Inferior parietal cortex (tissue), 1 donor: ENCODE measurements around the gene PARG.
"Not testable (repeated sequence)": the region's sequence is repeated elsewhere in the genome, so short reads cannot be mapped to it uniquely, and the experiment has no call there.

Experiments used
- DNase-seq: peaks from one replicate; pipeline ENCODE4 v3.0.0-alpha.2; 2016; ENCODE audit errors: extremely low spot score

The PARG gene

DNA sequence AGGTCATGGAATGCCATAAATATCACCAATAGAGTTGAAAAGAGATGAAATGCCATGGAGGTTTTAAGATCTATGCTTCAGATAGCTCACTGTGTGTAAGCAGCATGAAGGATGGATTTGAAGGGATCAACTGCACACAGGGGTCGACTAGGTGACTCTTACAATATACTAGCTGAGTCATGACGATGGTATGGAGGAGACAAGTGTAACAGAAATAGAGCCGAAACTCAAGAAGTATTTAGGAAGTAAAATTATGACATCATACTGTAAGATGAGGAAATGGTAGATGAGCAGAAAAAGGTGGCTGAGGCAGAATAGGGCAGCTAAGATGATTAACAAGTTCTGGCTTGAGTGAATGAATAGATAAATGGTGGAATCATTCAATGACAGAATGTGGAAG, 38.0 kb downstream of the PARG start:
- DNase-seq = not testable (repeated sequence)

DNA sequence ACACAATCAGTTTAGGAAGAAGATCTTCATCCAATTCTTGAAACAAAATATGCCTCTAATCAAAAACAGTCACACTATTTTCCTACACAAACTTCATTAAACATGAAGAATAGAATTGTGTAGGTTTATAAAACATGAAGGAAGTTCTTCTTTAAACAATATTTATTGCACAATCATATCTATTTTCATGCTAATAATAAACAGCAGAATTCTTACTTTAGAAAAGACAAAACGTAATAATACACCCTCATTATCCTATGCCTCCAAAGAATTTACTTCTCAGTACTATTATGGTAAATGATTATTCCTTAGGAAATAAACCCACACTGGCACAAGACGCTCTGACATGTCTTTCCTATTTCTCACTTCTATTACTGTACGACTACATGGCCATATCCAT, 41.4 kb downstream of the PARG start:
- DNase-seq = not testable (repeated sequence)

GRCh38 chr10:49899999-49900398, 41.8 kb downstream of the PARG start:
- not testable (repeated sequence) for DNase-seq

DNA sequence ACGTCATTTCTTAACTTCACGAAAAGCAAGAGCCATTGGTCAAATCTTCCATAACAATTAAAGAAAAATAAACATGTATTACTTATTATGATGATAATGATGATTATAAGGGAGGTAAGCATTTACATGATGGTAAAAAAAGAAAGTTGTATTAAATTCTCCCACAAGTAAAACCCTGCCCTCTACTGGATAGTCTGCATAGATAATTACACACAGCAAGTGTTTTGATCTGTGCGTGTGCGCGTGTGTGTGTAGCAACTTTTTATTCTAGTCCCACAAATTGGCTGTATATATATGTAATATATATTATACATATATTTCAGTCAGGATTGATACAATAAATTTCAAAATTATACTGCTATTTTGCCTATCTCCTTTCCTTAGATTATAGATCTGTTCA, 51.8 kb downstream of the PARG start:
- not testable (repeated sequence) for DNase-seq

- not testable (repeated sequence) for DNase-seq
These were observed 57.0 kb downstream of the PARG start for GRCh38 chr10:49884739-49885331.

DNA sequence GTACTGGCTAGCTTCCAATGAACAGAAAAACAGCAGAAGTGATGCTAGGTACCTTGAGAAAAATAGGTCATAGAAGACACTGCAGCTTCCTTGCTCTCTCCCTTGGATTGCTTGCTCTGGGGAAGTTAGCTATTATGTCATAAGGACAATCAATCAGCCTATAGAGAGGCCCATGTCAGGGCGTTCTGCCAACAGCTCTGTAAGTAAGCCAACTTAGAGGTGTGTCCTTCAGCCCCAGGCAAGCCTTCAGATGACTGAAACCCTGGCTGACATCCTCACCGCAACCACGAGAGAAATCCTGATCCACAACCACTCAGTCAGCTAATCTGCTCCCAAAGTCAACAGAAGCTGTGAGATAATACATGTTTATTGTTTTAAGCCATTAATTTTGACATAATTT, 58.0 kb downstream of the PARG start:
- DNase-seq = not testable (repeated sequence)

GRCh38 chr10:49882327-49882726, 59.5 kb downstream of the PARG start:
- DNase-seq = not testable (repeated sequence)

DNA sequence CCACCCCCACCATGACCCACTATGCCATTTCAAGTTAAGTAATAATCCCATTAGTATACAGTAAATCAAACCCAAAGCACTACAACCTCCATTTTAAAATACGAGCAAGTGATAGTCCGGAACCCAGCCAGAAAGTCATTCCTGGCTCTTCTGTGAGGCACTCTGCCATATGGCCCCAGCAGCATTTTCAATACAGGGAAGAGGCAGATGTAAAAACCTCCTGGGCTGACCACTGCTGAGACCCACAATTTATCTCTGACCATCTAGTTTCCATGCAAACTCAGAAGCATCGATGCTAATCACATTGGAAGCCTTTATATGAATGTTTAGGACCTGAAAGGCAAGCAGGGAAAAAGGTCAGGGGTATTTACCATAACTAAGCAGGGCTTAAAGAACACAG, 69.1 kb downstream of the PARG start:
- DNase-seq = not testable (repeated sequence)

- DNase-seq = not testable (repeated sequence)
These were observed 70.4 kb downstream of the PARG start for GRCh38 chr10:49871462-49871861.

DNA sequence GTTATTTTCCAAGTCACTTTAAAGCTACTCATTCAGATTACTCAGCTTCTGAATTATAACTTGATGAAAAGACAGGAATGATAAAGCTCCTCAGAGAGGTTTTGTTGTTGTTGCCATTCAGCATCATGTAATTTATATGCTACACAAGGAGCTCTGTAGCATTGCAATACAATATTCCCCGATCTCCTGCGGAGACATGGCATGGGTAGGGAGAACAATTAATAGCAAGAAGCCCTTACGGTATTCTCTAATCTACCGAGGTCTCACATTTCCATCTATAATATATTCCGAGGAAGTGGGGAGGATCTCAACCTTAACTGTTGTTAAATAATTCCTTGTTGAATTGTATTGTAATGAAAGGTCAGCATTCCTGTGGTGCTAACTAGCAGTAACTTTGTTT, 81.9 kb downstream of the PARG start:
- DNase-seq = not testable (repeated sequence)

DNA sequence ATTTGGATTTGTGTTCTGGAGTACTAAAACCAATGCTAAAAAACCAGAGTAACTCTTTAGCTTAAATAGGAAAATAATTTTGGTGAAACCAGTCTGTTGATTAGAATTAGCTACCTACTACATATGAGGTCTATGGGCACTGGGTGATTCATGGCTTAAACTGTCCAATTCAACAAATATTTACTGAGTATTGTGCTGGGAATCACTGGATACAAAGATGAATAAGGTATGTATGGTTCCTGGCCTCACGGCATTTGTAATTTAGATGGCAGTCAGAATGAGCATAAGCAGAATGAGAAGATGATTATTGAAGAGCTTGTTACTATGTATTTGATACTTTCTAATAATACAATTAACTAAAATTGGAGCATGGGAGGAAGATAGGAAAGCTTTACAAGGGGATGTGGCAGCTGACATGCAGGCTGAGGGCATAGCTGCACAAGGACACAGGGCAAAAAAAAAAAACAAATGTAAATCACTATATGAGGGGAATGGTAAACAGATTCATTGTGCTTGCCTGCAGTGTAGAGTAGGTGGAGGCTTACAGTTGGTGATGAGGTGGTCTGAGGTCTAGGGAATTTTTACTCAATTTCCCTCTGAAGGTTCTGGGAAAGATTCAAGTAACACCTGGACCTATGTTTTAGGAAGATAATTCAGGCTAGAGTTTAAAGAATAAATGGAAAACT, 83.0 kb downstream of the PARG start:
- DNase-seq = not testable (repeated sequence)

DNA sequence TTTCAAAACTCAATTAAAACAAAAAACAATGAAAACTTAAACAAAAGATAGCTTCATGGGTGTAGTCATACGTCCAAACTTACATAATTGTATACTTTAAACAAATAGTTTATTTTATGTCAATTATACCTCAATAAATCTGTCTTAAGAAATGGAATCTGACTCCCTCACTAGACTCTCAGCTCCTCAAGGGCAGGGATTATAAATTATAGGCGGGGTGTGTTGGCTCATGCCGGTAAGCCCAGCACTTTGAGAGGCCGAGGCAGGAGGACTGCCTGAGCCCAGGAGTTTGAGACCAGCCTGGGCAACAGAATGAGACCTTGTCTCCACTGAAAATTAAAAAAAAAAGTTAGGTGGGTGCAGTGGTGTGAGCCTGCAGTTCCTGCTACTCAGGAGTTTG, 92.3 kb downstream of the PARG start:
- not testable (repeated sequence) for DNase-seq

DNA sequence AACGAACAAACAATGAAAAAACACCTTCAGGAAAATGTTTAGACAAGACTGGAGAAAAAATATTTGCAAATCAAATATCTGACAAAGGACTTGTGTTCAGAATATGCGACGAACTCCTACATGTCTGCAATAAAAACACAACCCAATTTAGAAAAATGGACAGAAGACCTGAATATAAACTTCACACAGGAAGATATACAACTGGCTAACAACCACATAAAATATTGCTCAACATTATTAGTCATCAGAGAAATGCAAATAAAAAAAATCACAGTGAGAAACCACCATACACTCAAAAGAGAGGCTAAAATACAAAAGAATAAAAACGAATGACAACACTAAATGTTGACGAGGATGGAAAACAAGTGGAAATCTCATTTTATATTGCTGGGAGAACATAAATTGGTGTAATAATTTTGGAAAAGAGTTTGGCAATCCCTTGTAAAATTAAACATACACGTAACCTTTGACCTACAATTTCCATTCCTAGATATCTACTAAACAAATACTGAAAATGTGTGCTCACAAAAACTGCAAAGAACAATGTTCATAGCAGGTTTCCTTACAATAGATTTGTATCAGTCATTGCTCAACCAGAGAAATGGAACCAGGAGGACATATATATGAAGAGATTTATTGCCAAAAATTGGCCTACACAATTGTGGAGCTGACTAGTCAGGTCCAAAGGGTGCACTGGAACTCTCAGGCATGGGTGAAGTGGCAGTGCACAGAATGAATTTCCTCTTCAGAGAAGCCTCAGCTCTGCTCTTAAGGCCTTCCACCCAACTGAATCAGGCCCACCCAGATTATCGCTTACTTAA, 96.8 kb downstream of the PARG start:
- DNase-seq = no peak

DNA sequence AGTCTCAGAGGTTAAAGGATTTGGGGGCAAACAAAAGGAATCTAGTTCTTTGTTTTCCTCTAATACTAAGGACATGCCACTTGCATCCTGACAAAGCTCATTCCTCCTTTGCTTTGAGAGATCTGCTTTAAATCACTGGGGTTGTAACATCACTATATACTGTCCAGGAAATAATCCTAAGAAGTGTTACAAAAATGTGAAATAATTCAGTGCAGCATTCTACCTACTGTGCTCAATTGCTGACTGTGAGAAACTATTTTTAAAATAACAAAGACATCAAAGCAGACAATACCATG, 99.5 kb downstream of the PARG start:
- DNase-seq = not testable (repeated sequence)

DNA sequence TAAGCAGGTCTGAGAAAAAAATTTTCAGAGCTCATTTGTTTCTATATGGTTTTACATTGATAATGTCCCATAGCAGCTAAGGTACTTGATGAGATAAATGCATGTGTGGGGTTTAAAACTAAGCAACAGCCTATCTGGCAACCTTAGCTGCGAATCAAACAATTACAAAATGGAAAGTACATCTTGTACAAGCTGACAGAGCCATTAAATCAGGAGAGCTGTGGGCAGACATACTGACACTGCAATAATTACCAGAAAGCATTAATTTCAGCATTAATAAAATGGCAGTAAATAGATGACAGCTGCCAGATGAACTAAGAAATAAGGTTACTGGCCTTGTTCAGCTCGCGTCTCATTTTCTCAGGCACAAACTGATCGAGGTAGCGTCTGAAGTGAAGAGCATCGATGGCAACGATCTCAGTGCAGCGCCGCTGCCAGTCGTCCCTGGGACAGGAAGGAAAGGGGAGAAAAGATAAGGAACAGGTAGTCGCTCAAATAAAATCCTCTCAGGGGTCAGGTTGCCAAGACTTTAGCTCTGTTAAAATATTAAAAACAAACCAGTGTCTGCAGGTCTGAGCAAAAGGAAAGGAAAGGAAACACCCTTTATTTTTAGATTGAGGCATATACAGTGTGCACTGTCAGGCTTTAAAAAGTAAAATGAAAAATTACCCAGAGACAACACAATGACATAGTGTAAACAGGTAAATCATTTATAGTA, 100.1 kb downstream of the PARG start:
- DNase-seq = no peak

DNA sequence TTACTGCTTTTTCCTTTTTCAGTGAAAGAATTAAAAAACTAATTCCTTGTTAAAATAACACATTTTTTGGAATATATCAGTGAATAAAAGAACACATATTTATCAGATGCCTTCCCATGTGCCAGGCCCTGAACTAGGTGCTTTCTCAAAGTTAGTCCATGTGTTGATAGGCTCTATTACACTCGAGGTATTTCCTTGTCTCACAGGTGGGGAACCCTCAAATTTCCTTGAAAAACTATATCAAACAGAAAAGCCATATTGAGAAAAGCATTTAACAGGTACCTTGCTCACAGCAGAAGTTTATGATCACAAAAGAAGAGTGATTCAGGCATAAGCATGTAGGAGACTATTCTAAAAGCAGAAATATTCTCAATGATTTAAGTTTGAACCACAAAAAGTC, 104.1 kb downstream of the PARG start:
- DNase-seq = no peak

DNA sequence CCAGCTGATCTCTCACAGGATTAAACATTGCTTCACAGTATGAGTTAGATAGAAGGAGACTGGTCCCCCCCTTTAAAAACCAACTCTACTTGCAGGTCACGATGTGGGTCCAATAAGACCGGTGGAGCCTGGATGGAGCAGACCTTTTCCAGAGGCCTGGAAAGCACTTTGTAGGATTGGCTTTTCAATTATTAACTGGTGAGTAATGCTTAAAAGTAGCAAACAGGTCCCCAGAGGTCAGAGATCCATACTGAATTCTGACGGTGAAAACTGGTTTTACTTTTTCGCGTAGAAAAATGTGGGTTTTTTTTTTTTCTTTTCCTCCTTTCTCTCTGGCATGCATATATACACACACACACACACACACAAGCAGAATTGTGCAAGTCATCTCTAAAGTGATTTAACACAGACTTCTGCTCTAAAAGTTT, 104.8 kb downstream of the PARG start:
- no peak for DNase-seq

- DNase-seq = no peak
These were observed 106.9 kb downstream of the PARG start for GRCh38 chr10:49834976-49835375.

GRCh38 chr10:49834201-49834600, 107.6 kb downstream of the PARG start:
- no peak for DNase-seq

GRCh38 chr10:49833168-49833567, 108.7 kb downstream of the PARG start:
- DNase-seq = no peak

DNA sequence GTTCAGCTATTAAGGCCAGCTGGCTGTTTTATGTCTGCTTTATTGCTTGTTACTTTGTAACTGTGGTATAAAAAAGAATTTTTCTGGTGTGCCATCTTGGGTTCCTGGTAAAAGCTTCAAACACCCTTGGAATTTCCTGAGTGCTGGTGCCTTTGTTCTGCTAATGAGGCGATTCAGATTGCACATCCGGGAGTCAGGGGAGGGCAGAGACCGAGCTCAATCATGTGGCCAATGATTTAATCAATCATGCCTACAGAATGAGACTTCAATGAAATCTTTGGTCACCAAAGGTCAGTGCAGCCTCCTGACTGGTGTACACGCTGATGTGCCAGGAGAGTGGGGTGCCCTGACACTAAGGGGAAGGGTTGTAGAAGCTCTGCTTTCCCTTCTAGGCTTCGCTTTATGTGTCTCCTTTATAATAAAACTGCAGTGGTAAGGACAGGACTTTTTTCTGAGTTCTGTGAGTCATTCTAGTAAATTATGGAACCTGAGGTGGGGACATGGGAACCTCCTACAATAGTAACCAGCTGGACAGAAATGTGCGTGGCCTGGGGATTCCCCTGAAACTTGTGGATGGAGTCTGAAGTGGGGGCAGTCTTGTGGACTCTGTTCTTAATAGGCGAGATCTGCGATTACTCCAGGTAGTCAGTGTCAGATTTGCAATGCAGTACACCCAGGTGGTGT, 110.3 kb downstream of the PARG start:
- DNase-seq = no peak

GRCh38 chr10:49830846-49831245, 111.0 kb downstream of the PARG start:
- DNase-seq = no peak
